ENCODE measurements around the gene FLNB. TPM values are rescaled to one million over a fixed set of nuclear protein-coding genes. Genes with fewer than 3 reads are reported as not detected.

FLNB gene
- total RNA-seq, 1 donor from 2014 or later = 34.8 TPM

GRCh38 chr3:57967590-57967989 is 40.6 kb upstream of the FLNB start:
- no peak overlapping the region for H3K4me3 ChIP-seq
- intact Hi-C loops (cut with micrococcal nuclease) = no loop called here
- H3K27me3 ChIP-seq (ENCODE audit: low read depth) = no peaks in the 10 kb centered on the region
- no peak overlapping the region for H3K27ac ChIP-seq (replicated peaks)
- no peaks in the 10 kb centered on the region for H3K9me3 ChIP-seq (replicated peaks)
- no peaks in the 10 kb centered on the region for H3K36me3 ChIP-seq
- DNase-seq = no peak
- no peak for TF ChIP-seq CTCF (IDR thresholded peaks at IDR 0.05; ENCODE audit: borderline replicate concordance)
- peaks cover 32% of the 10 kb centered on the region for H3K4me1 ChIP-seq

- Histone ChIP-seq H3K4me3 (no peak overlapping the region), H3K27ac (replicated peaks) (no peak overlapping the region), H3K36me3 (no peaks in the 10 kb centered on the region), H3K4me1 (peaks cover 39% of the 10 kb centered on the region), H3K27me3 (ENCODE audit: low read depth) (no peaks in the 10 kb centered on the region), H3K9me3 (replicated peaks) (no peaks in the 10 kb centered on the region)
- no peak for TF ChIP-seq CTCF (IDR thresholded peaks at IDR 0.05; ENCODE audit: borderline replicate concordance)
- intact Hi-C loops (cut with micrococcal nuclease) = no loop called here
- no peak for DNase-seq
Measured at GRCh38 chr3:57968501-57968900, 39.7 kb upstream of the FLNB start.

- Histone ChIP-seq H3K36me3 (no peaks in the 10 kb centered on the region), H3K27ac (replicated peaks) (peak overlapping the region; percentile 71), H3K4me3 (no peak overlapping the region), H3K9me3 (replicated peaks) (no peaks in the 10 kb centered on the region), H3K27me3 (ENCODE audit: low read depth) (no peaks in the 10 kb centered on the region), H3K4me1 (peaks cover 53% of the 10 kb centered on the region)
- intact Hi-C loops (cut with micrococcal nuclease) = no loop called here
- no peak for DNase-seq
- no peak for TF ChIP-seq CTCF (IDR thresholded peaks at IDR 0.05; ENCODE audit: borderline replicate concordance)
Measured at GRCh38 chr3:57971975-57972374, 36.2 kb upstream of the FLNB start.

GRCh38 chr3:57972531-57973111 is 35.6 kb upstream of the FLNB start:
- DNase-seq = no peak
- intact Hi-C loops (cut with micrococcal nuclease) = no loop called here
- H3K27me3 ChIP-seq (ENCODE audit: low read depth) = no peaks in the 10 kb centered on the region

GRCh38 chr3:57973715-57974477 is 34.3 kb upstream of the FLNB start:
- Histone ChIP-seq H3K27me3 (ENCODE audit: low read depth) (no peaks in the 10 kb centered on the region), H3K4me1 (peaks cover 67% of the 10 kb centered on the region), H3K36me3 (no peaks in the 10 kb centered on the region), H3K27ac (replicated peaks) (peak overlapping the region; percentile 60), H3K4me3 (no peak overlapping the region), H3K9me3 (replicated peaks) (no peaks in the 10 kb centered on the region)
- no peak for TF ChIP-seq CTCF (IDR thresholded peaks at IDR 0.05; ENCODE audit: borderline replicate concordance)
- intact Hi-C loops (cut with micrococcal nuclease) = no loop called here
- no peak for DNase-seq

More at GRCh38 chr3:57972531-57973111, 35.6 kb upstream of the FLNB start:
- TF ChIP-seq CTCF (IDR thresholded peaks at IDR 0.05; ENCODE audit: borderline replicate concordance) = no peak
- H3K9me3 ChIP-seq (replicated peaks) = no peaks in the 10 kb centered on the region
- H3K27ac ChIP-seq (replicated peaks) = peak overlapping the region; percentile 71
- no peaks in the 10 kb centered on the region for H3K36me3 ChIP-seq
- H3K4me1 ChIP-seq = peaks cover 55% of the 10 kb centered on the region
- H3K4me3 ChIP-seq = no peak overlapping the region

Measured in left ventricle myocardium inferior (tissue), 1 donor.